HG03064 (cell line): ENCODE measurements around the gene ZNF827.
A peak's percentile ranks its signal among the peaks of the same experiment; 100 is the strongest.

Experiments used
- ATAC-seq: cut with Tn5 transposase; IDR thresholded peaks from one replicate; pipeline ENCODE4 v1.9.1; 2021; ENCODE audit warnings: low read depth; ENCODE audit not compliant: unreplicated experiment

Gene ZNF827

GRCh38 chr4:145829629-145830395 is 108.8 kb downstream of the ZNF827 start:
- ATAC-seq: peak; percentile 33

DNA sequence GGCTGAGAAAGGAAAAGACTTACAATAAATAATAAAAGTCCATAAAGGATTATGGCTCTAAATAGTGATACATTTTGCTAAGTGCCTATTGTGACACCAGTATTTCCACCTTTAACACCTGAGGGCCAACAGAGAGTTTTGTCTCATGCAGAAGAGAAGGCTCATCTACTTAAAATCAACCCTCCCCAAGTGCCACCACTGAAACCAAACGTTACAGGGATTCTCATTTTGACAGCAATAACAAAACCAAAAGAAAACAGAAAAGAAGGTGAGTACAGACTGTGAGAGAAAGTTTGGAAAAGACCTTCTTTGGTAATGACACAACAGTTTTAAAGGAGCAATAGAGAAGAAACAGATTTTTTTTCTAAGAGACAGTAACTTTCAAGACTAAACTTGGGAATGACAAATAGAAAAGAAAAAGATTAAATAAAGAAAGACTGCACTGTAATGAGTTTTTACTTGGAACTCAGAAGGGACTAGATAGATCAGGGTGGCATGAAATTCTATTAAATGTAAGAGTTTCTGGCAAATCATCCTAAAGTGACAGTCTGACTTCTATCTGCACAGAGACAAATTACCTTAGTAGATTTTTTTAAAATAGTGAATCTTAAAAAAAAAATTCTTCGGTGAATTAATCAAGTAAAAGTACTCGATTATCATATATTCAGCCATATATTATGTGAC is 109.7 kb downstream of the ZNF827 start:
- peak; percentile 83 for ATAC-seq

DNA sequence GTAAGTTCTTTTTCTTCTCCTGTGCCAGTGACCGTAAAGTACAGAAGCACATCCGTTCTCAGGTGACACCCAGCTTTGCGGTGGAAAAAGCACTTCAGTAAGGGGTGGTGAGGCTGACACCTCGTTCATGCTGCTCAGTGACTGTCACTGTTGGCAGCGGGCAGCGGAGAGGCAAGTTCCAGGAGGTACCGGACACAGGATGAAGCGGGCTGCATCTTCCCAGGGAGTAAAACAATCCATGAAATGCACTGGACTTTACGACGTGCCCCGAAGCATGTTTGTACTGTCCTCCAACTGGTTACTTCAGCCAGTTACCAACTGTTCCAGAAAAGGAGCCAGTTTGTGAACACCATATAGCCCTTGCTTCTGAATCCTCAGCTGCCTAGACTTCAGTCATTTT is 110.7 kb downstream of the ZNF827 start:
- ATAC-seq: no peak

GRCh38 chr4:145825255-145825654 is 113.4 kb downstream of the ZNF827 start:
- no peak for ATAC-seq

DNA sequence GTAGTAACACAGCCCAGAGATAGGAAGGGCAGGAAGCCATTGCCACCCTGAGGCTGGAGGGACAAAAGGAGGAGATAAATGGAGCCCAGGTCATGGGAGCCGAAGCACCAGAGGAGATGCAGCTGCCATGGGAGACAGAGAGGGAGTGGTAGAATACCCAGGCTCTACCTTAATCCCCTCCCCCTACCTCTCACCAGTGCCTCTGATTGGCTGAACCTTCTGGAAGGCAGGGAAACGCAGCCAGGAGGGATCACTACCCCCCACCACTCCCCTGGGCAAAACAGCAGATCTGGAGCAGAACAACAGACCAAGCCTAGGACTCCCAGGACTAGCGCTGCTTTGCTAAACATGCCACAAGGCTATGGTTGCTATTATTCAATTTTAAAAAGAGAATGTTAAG is 114.2 kb downstream of the ZNF827 start:
- no peak for ATAC-seq

GRCh38 chr4:145823743-145824142 is 114.9 kb downstream of the ZNF827 start:
- ATAC-seq: no peak

- no peak for ATAC-seq
Observed at GRCh38 chr4:145822581-145822980, 116.0 kb downstream of the ZNF827 start.

GRCh38 chr4:145822181-145822580 is 116.4 kb downstream of the ZNF827 start:
- no peak for ATAC-seq

GRCh38 chr4:145821766-145822165 is 116.9 kb downstream of the ZNF827 start:
- ATAC-seq: no peak

GRCh38 chr4:145820407-145820806 is 118.2 kb downstream of the ZNF827 start:
- ATAC-seq: no peak

DNA sequence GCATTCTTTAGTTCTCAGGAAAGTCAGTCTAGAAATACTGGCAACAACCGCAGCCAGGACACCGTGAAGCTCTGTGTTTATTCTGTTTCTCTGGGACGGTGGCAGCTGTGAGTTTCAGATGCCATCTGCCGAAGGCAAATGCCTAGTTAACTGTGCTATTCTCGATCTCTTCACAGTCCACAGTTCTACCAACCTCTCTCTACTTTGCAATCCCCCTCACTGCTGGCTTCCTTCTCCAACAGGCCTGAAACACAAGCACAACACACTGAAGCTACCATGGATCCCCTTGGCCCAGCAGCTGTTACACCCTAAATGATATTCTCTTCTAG is 118.8 kb downstream of the ZNF827 start:
- no peak for ATAC-seq

- no peak for ATAC-seq
Observed at GRCh38 chr4:145819101-145819852, 119.3 kb downstream of the ZNF827 start.

DNA sequence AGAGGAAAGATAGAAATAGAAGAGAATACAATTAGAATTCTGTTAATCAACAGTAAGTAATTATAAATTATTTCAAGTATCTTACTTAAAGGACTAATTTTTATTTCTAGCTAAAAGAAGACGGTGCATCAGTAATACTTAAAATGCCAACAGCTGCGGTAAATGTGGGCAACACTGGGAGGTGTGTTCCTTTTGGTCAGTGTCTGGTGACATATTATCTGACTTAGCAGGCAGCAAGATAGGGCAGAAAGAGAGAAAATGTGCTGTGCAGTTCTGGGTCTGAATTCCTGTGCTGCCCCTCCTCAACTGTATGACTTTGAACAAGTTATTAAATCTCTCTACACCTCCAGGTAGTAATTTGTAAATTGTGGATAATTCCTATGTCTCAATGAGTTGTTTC is 120.6 kb downstream of the ZNF827 start:
- ATAC-seq: no peak

- no peak for ATAC-seq
Observed at GRCh38 chr4:145816091-145816490, 122.5 kb downstream of the ZNF827 start.

DNA sequence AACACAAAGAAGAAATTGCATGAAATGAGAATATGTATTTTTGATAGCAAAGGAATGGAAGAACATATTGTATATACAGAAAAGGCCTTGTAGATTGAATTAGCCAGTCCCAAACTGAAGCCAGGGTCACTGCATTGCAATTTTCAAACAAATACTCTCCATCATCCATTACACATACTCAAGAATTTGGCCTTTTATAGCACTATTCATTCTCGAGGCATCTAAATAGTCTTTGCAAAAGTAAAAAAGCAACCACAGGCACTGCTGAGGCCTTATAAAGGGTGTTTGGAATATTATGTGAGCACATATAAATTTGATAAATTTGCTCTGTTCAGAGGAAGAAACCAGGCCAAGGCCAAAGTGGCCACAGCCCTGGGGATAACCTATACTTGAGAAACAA is 123.0 kb downstream of the ZNF827 start:
- no peak for ATAC-seq

DNA sequence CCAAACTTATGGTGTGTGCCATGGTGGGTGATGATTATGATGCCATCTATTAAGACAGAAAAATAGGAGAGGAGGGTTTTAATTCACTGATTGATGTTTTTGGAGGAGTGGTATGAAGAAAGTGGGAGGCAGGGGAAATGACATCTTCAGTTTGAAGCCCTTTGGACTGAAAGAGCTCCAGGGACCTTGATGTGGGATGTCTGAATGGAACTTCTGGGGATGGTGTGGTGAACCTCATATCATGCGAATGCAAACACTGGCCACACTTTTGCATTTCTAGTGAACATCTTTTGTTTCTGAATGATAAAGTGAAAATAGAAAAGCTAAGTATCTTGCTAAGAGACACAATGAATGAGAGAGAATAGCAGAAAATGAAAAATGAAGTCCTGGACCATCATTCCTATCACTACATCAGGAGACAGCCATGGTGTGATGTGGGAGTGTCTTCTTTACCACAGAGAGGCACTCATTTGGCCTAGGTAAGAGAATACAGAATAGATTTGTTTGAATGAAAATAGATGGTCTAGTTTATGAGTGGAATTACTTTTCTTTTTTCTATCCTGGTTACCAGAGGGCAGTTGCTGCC is 123.5 kb downstream of the ZNF827 start:
- ATAC-seq: no peak

DNA sequence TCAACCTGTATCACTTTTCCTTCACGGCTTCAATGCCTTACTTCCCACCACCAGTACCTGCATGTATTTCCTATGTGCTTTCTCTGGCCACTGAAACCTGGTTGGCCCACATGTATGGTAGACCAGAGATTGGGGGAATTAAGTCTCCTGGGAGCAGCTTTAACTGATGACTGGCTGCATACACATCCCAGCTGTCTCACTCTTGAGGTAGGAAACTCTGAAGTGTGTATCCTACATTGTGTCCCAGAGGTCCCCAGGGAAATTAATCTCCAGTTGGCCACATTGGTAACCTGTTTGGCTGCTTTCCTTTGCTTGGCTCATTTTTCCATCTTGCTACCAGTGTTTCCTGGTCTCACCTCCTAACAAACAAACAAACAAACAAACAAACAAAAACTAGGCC is 124.4 kb downstream of the ZNF827 start:
- no peak for ATAC-seq

DNA sequence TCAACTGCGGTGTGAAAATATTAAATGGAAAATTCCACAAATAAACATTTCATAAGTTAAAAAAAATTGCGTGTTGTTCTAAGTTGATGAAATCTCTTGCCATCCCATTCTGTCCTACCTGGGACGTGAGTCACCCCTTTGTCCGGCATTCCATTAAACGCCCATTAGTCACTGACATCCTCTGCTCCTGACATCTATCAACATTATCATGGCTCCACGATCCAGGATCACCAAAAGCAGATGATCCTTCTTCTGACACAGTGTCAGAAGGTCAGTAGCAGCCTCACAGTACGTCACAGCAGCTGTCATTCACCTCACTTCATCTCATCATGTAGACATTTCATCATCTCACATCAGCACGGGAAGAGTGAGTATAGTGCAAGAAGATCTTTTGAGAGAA is 125.7 kb downstream of the ZNF827 start:
- no peak for ATAC-seq

DNA sequence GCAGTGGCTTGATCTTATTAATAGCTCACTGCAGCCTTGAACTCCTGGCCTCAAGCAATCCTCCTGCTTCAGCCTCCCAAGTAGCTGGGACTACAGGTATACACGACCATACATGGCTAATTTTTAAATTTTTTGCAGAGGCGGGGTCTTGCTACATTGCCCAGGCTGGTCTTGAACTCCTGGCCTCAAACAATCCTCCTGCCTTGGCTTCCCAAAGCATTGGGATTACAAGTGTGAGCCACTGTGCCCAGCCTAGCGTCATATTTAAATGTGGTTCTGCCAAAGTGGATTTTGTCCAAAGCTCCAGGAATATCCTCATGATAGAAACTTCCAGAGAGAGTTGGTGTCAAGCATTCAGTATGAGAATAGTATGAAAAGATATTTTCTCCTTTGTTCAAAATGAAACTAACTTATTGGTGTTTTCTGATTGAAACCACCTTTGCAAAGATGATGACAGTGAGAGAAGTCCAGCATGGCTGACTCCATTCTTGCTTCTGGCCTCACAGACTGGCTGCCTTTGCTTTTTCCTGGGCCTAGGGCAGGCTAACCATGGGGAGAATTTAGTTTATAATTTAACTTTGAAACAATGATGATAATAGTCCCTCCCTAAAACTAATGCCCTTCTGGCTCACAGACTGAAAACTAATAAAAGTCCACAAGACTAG is 129.6 kb downstream of the ZNF827 start:
- ATAC-seq: peak; percentile 33

- peak; percentile 40 for ATAC-seq
Observed at GRCh38 chr4:145808021-145808650, 130.5 kb downstream of the ZNF827 start.
